GM21786 (cell line): Measurements from ENCODE around the gene MPP2.
"Not testable (repeated sequence)": the region's sequence is repeated elsewhere in the genome, so short reads cannot be mapped to it uniquely, and the experiment has no call there.

Source experiments
- ATAC-seq: cut with Tn5 transposase; IDR thresholded peaks from one replicate; pipeline ENCODE4 v1.9.1; 2021; ENCODE audit not compliant: unreplicated experiment

The MPP2 gene, protein sequence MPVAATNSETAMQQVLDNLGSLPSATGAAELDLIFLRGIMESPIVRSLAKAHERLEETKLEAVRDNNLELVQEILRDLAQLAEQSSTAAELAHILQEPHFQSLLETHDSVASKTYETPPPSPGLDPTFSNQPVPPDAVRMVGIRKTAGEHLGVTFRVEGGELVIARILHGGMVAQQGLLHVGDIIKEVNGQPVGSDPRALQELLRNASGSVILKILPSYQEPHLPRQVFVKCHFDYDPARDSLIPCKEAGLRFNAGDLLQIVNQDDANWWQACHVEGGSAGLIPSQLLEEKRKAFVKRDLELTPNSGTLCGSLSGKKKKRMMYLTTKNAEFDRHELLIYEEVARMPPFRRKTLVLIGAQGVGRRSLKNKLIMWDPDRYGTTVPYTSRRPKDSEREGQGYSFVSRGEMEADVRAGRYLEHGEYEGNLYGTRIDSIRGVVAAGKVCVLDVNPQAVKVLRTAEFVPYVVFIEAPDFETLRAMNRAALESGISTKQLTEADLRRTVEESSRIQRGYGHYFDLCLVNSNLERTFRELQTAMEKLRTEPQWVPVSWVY

DNA sequence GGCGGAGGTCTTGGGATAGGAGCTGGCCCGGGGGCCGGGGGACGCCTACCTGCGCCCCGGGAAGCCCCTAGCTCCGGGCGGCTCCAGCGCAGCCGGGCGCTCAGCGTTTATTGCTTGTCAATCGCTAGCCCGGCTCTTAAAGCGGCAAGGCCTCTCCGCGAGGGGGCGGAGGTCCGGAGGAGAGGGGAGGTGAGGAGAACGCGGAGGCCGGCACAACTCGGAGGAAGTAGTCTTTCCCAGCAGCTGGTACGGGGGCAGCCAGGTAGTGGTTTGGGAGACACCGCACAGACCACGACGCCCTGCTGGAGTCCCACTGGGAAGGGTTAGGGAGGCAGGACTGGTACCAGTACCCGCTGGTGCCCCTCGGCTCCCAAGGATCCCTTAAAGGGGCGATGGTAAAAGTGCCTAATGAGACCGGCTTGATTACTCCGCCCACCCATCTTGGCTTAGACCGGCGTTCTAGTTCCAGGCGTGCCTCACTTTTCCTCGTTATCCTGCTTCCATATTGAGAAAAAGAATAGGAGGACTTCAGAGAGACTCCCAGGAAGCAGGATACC, at the start of gene MPP2:
Gene MPP2, minus strand, starts transcription at position 112 of the 557 bp plus-strand sequence. CDS start 3,076 bp downstream, outside the sequence.
- ATAC-seq = no peak

GRCh38 chr17:43956222-43956621, 48.9 kb upstream of the MPP2 start:
- ATAC-seq = no peak

DNA sequence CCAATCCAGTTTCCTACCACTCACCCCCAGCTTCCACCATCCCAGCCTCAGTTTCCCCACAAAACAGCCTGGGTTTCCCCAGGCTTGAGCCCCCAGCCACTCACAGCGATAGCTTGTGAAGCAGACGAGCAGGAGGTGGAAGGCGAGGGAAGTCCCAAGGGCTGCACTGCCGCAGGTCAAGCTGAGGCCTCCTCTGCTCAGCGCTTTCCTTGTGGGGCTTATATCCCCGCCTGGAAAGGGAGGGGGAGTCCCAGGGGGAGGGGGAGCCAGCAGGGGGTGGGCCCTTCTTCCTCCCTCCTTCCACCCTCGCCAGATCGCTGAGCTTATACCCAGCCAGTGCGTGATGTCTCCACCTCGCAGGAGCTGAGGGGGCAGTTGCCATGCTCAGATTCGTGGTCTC, 46.4 kb upstream of the MPP2 start, which contains the start of gene PYY:
Gene PYY, minus strand, starts transcription at position 195 of the 400 bp plus-strand sequence. CDS start 457 bp downstream, outside the sequence.
- ATAC-seq = no peak

DNA sequence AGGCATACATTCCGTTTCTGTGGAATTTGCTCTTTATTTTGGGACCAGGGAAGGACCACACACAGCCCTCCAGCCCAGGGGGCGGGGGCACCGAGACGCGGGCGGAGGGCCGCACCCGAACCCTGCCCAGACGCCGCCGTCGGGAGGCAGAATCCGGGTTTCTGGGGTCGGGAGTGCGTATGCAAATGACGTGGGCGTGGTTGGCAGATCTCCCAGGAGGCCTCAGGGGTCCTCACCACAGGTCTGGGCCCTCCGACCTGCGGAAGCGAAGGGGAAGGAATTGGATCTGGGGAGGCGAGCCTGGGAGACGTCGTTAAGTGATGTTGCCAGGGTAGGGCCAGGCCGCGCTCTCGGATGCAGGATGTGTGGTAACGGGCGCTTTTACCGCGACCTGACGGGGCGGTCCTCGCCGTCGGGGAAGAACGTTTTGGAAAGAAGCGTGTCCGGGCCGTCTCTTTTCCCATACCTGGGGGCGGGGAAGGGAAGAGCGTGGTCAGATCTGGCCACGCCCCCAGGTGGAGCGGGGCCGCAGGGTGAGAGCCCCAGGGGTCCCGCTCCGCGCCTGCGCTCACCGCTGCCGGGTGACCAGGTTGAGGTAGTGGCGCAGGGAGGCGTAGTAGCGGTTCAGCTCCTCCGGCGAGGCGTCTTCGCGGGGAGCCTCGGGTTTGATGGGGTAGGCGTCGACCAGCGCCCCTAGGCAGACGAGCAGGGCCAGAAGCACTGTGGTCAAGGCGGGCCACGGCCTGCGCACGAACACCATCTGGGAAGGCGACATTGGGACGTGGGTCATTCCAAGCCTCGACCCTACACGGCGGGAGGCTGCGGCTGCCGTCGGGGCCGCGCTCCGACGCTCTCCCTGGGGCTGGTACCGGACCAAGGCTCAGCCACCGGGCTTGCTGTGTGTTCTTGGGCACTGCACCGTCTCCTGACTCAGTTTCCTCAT, 45.7 kb upstream of the MPP2 start:
- no peak for ATAC-seq

DNA sequence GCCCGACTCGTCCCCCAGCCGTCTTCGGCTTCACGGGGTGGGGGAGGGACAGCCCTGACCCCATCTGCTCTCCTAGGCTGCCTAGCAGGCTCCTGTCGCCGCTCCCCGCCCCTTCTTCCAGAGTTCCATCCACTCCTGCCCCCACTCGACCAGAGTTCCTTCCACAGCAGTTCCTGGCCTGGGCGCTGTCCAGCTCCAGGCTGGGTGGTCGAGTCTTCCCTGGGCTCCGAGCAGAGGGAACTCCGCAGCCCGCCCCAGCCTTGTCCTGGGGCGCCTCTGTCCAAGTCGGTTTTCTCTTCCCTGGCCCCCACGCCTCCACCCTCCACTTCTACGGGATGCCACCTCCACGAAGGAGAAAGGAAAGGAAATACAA, 45.0 kb upstream of the MPP2 start:
- ATAC-seq = no peak

- no peak for ATAC-seq
These were observed 44.4 kb upstream of the MPP2 start for GRCh38 chr17:43951750-43952149.

GRCh38 chr17:43950554-43950953, 43.2 kb upstream of the MPP2 start:
- ATAC-seq = no peak

DNA sequence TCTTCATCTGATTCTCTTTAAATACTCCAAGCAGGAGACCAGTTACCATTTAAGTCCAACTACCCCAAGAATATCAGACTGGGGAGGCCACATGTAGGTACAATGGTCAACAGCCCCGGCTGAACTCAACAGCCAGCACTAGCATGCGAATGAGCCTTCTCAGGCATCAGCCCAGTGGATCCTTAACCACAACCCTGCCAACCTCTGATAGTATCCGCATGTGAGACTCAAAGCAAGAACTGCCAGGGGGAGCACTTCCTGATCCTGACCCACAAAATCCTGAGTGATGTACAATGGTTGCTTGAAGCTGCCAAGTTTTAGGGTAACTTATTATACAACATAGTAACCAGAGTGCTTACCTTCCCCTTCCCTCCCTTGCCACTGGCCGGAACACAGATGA, 42.4 kb upstream of the MPP2 start:
- no peak for ATAC-seq

DNA sequence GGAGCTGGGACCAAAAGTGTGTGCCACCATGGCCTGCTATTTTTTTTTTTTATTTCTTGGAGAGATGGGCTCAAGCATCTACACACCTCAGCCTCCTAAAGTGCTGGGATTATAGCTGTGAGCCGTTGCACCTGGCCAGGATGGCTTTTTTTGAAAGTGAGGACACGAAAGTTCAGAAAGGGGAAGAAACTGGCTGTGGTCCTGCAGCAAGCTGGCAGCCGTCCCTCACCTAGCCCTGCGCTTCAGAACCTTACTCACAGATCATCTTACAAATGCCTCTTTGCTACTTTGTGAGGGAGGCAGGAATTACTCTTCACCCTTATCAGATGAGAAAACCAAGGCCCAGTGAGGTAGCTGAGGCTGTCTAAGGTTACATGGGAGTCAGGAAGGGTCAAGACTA, 39.4 kb upstream of the MPP2 start:
- no peak for ATAC-seq

GRCh38 chr17:43945074-43945829, 37.9 kb upstream of the MPP2 start:
- no peak for ATAC-seq

- ATAC-seq = no peak
These were observed 34.8 kb upstream of the MPP2 start, which contains the start of gene PPY for GRCh38 chr17:43942051-43942685. PPY (minus strand) TSS chr17:43942476; CDS start chr17:43941654, 822 bp downstream.

DNA sequence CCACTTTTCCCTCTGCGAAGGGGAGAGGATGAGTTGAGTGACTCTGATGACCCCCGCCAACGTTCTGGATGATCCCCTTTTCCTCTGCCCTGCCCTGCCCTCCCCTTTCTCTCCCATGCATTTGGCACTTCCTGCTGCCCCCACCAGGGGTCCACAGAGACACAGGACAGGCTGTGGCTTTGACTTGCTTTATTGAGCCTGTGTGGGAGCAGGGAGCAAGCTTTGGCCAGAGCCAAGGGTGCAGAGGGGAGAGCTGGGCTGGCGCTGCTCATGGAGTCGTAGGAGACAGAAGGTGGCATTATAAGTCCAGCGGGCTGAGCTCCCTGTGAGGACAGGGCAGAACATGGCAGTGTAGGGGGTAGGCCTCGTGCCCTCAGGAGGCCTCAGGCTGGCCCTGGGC, 33.3 kb upstream of the MPP2 start:
- no peak for ATAC-seq

DNA sequence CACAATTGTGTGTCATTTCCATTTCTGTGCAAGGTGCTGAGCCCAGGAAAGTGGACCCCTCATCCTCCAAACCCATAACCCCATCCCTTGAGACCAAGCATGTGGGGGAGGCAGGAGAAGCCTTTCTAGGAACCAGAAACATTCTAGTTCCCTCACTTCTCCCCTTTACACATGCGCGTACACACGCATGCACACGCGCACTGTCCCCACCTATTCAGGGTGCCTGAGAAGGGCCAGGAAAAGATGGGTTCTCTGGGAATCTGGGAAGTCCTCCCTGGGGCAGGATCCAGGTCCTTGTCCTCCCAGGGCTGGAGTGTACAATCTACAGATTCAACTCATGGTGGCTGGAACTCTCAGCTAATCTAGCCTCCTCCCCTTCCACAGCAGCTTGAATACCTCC, 32.5 kb upstream of the MPP2 start:
- ATAC-seq = no peak

GRCh38 chr17:43939452-43939851, 32.1 kb upstream of the MPP2 start:
- not testable (repeated sequence) for ATAC-seq

GRCh38 chr17:43938838-43939182, 31.5 kb upstream of the MPP2 start:
- no peak for ATAC-seq

DNA sequence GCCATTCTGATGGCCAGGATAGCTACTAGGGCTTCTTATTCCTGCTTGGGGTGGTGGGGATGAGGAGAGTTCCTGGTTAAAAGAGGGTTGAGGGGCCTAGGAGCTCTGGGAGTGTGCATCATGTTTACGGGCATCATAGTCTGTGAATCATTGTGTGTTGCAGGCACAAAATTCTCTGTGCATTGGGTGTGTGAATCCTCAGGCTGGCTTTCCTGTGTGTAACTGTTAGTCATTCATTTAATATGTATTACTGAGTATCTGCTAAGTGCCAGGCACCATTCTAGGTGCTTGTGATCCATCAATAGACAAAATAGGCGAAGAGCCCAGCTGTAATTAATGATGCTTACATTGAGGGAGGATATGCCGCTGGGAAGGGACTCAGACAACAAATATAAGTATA, 29.1 kb upstream of the MPP2 start:
- no peak for ATAC-seq

DNA sequence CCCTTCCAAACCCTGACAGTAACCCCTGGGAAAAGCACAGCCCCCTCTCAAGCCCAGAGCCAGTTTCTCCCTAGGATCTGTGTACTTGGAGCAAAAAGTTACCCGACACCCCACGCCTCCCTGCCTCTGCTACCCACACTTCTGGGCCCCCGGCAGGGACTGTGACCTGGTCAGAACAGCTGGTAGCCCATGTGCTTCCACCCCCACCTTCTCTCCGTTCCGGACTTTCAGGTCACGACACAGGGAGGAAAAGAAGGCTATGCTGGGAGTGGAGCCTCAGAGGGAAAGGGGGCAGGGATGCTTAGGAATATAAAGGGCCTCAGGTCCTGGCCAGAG, 28.6 kb upstream of the MPP2 start:
- ATAC-seq = no peak

- no peak for ATAC-seq
These were observed 28.0 kb upstream of the MPP2 start for GRCh38 chr17:43935204-43935925.

GRCh38 chr17:43932923-43933322, 25.6 kb upstream of the MPP2 start:
- ATAC-seq = no peak

GRCh38 chr17:43932357-43932756, 25.0 kb upstream of the MPP2 start:
- no peak for ATAC-seq
